Thyroid gland (tissue), 4 donors: Measurements from ENCODE around the gene SCO2. TPM values are rescaled to one million over a fixed set of nuclear protein-coding genes. Genes with fewer than 3 reads are reported as not detected.
A peak's percentile ranks its signal among the peaks of the same experiment; 100 is the strongest.
"Not testable (repeated sequence)": the region's sequence is repeated elsewhere in the genome, so short reads cannot be mapped to it uniquely, and the experiment has no call there.

ENCODE experiments used
- DNase-seq, 2 donors: peaks; one replicate each; pipeline ENCODE4 v3.0.0-alpha.2; 2019
- H3K27ac ChIP-seq, 3 donors: fragments of 200-600 bp; sonication (generic); 1 replicate in 2 of 3; 2 replicates in 1 of 3; pipeline ENCODE4 v1.5.1; 2016 to 2019; ENCODE audit warnings: mild to moderate bottlenecking in 1 of 3, moderate library complexity in 1 of 3
- H3K27me3 ChIP-seq: fragments of 200-600 bp; sonication (generic); one replicate; pipeline ENCODE4 v1.5.1; 2019
- H3K36me3 ChIP-seq, 2 donors: fragments of 200-600 bp; sonication (generic); one replicate each; pipeline ENCODE4 v1.5.1; 2016 to 2019
- H3K4me1 ChIP-seq, 2 donors: fragments of 200-600 bp; sonication (generic); one replicate each; pipeline ENCODE4 v1.5.1; 2017 to 2019
- H3K4me3 ChIP-seq, 3 donors: fragments of 200-600 bp; sonication (generic); replicated peaks in 1 of 3; 1 replicate in 2 of 3; 2 replicates in 1 of 3; pipeline ENCODE4 v1.5.1; 2016; ENCODE audit warnings: mild to moderate bottlenecking in 1 of 3
- H3K9me3 ChIP-seq: fragments of 200-600 bp; sonication (generic); one replicate; pipeline ENCODE4 v1.5.1; 2017
- POLR2A ChIP-seq, 2 donors: fragments of 450-650 bp; IDR thresholded peaks; one replicate each; pipeline ENCODE4 v1.6.1; 2017; ENCODE audit warnings: antibody characterized with exemption in 2 of 2, mild to moderate bottlenecking in 2 of 2, moderate library complexity in 1 of 2
- WGBS, 2 donors: methylation state at CpG; one replicate each; pipeline ENCODE4 v1.1.5; 2017; 5-methylcytosine and 5-hydroxymethylcytosine counted together
- intact Hi-C: fragments of 100-400 bp; cut with DNase I; formaldehyde crosslinking; loops from one replicate; pipeline ENCODE4 v1.15.1; 2023
- total RNA-seq, 4 donors: library from RNA; depleted of rRNA; stranded (reverse); fragments of >200 nt; gene quantifications; one replicate each; pipeline ENCODE4 v1.2.3, GENCODE V29; 2016
- TF ChIP-seq, protein P1 (sequence below), 6 experiments: fragments of 200-600 bp in 3 of 6; fragments of 450-650 bp in 3 of 6; sonication (generic) in 3 of 6; IDR thresholded peaks; one replicate each; pipeline ENCODE4 v1.5.1; 2016 to 2019; ENCODE audit warnings: antibody characterized with exemption in 6 of 6, mild to moderate bottlenecking in 2 of 6, inconsistent platforms in 1 of 6, moderate library complexity in 1 of 6

Gene SCO2
- total RNA-seq, 4 donors from 2014 or later = 2.6 to 5.5 (median 2.9) TPM; not detected in 1

DNA sequence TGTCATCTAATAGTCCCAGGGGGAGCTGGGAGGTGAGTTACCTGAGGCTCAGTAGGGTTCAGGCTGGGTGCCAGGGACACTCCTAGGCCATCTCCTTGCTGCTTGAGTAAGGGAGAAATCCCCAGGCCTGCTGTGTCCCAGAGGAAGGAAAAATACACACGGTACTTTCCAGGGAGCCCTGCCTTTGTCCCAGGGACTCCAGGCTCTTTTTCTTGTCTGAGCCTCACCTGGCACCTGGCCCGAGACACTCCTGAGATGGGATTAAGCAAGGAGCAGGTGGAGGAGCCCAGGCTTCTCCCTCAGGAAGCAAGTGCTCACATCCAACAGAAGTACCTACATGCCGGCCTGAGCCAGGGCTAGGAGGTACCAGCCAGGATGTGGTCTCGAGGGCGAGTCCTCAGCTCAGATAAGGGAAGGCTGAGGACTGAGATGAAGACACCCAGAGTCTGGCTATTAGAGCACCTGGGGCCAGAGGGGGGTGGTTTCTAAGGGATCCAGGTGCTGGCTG, 19.4 kb upstream of the SCO2 start:
- DNase-seq = peak; percentile 64 to 69
- Histone ChIP-seq H3K27ac (peak overlapping the region in 2 of 3 donors; percentile 14 to 76), H3K4me1 (peaks cover 12 to 46% of the 10 kb centered on the region in 2 donors), H3K36me3 (no peaks in the 10 kb centered on the region), H3K4me3 (no peak overlapping the region), H3K27me3 (no peaks in the 10 kb centered on the region), H3K9me3 (no peaks in the 10 kb centered on the region)
- intact Hi-C loops = no loop called here
- 62 to 79% methylated on average over 4 to 5 of the region's 5 CpGs for WGBS, 2 donors
- TF ChIP-seq, protein P1, sequence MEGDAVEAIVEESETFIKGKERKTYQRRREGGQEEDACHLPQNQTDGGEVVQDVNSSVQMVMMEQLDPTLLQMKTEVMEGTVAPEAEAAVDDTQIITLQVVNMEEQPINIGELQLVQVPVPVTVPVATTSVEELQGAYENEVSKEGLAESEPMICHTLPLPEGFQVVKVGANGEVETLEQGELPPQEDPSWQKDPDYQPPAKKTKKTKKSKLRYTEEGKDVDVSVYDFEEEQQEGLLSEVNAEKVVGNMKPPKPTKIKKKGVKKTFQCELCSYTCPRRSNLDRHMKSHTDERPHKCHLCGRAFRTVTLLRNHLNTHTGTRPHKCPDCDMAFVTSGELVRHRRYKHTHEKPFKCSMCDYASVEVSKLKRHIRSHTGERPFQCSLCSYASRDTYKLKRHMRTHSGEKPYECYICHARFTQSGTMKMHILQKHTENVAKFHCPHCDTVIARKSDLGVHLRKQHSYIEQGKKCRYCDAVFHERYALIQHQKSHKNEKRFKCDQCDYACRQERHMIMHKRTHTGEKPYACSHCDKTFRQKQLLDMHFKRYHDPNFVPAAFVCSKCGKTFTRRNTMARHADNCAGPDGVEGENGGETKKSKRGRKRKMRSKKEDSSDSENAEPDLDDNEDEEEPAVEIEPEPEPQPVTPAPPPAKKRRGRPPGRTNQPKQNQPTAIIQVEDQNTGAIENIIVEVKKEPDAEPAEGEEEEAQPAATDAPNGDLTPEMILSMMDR (IDR thresholded peaks at IDR 0.05) = no peak
- TF ChIP-seq POLR2A (IDR thresholded peaks at IDR 0.05) = no peak

DNA sequence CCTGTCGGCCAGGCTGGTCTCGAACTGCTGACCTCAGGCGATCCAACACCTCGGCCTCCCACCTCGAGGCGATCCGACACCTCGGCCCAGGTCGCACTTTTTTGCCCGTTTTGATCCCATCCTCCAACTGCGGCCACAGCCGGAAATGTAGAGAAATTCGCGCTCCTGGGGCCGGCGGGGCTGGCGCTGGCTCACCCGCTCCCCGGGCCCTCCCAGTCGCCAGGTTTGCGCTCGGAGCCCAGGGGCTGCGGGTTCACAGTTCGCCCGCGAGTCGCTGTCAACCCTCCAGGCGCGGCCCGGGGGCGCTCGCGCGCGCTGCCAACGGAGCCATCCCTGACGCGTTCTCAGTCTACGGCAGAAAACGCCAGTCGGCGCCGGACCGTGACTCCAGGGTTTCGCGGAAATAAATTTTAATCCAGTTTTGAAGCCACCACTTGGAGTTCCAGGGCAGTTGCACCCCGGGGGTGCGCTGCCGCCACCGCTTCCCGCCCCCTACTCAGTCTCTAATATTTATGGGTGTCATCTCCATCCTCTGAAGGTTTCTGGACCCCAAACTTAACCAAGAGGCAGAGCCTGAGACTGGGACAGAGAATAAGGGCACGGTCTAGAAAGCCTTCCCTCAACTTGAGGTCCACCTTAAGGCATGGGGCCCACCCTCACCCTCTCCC, 18.8 kb upstream of the SCO2 start:
- Histone ChIP-seq H3K4me3 (peak overlapping the region in 1 of 3 donors; percentile 25), H3K27ac (peak overlapping the region in 2 of 3 donors; percentile 14 to 76), H3K4me1 (peaks cover 13 to 50% of the 10 kb centered on the region in 2 donors), H3K27me3 (no peaks in the 10 kb centered on the region), H3K9me3 (no peaks in the 10 kb centered on the region), H3K36me3 (no peaks in the 10 kb centered on the region)
- peak; percentile 72 to 74 for DNase-seq
- WGBS, 2 donors = 6 to 7% methylated on average over 38 to 39 of the region's 52 CpGs
- intact Hi-C loops = no loop called here
- TF ChIP-seq POLR2A (IDR thresholded peaks at IDR 0.05) = no peak
- TF ChIP-seq, protein P1 (IDR thresholded peaks at IDR 0.05) = peak; percentile 14 to 64 (median 39)

DNA sequence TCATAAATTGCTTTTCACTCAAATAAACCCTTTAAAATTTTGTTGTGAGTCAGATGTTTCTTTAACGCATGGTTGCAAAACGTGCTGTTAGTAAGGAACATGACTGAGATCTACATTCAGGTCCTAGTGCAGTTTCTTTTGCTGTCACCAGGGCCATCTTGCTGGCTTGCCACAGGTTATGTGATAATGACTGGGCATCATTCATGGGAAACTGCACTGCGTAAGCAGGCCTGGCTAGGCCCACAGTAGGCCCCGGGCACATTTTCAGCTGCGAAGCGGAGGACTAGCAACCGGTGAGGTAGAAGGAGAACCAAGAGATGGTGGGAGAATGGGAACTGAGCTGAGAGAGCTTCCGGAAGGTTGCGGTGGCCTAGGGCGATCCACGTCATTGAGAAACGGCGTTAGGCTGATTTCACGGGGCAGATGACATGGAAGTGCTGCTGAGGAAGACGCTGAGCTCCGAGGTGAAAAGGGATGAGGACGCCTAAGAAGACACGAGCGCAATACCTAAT, 17.1 kb upstream of the SCO2 start:
- Histone ChIP-seq H3K27me3 (no peaks in the 10 kb centered on the region), H3K36me3 (no peaks in the 10 kb centered on the region), H3K4me3 (no peak overlapping the region), H3K27ac (no peak overlapping the region), H3K9me3 (no peaks in the 10 kb centered on the region), H3K4me1 (peaks cover 13 to 54% of the 10 kb centered on the region in 2 donors)
- intact Hi-C loops = no loop called here
- no peak for DNase-seq
- WGBS, 2 donors = 88 to 91% methylated on average over 19 of the region's 19 CpGs
- TF ChIP-seq, protein P1 (IDR thresholded peaks at IDR 0.05) = no peak
- TF ChIP-seq POLR2A (IDR thresholded peaks at IDR 0.05) = no peak

DNA sequence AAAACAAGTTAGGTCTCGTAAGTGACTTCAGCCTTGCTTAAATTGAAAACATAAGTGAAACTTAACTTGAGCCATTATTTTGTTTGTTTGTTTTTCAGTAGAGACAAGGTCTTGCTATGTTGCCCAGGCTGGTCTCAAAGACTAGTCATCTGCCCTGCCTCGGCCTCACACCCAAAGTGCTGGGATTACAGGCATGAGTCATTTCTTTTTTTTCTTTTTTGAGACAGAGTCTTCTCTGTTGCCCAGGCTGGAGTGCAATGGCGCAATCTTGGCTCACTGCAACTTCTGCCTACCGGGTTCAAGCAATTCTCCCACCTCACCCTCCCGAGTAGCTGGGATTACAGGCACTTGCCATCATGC, 16.2 kb upstream of the SCO2 start:
- H3K27me3 ChIP-seq, H3K36me3 ChIP-seq, DNase-seq, H3K9me3 ChIP-seq, H3K4me3 ChIP-seq, intact Hi-C loops: not testable (repeated sequence)
- H3K27ac ChIP-seq = peak overlapping the region in 2 of 3 donors; percentile 4 to 55
- WGBS, 2 donors = 64 to 75% methylated on average over 5 of the region's 5 CpGs
- peaks cover 13 to 54% of the 10 kb centered on the region in 2 donors for H3K4me1 ChIP-seq

DNA sequence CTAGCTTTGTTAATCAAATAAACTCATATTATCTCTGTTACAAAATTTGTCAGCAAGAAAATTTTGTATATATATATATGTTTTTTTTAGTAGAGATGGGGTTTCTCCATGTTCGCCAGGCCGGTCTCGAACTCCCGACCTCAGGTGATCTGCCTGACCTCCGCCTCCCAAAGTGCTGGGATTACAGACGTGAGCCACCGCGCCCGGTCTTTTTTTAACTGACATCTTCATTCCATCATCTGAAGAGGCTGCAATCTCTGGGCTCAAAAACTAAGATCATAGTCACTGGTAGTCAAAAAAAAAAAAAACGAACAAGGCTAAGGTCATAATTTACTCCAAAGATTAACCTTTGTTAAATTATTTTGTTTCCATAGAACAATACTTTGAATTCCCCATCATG, 15.0 kb upstream of the SCO2 start:
- DNase-seq = no peak
- H3K27ac ChIP-seq = peak overlapping the region in 2 of 3 donors; percentile 91 to 96
- no peaks in the 10 kb centered on the region for H3K36me3 ChIP-seq
- H3K27me3 ChIP-seq = no peaks in the 10 kb centered on the region
- intact Hi-C loops = no loop called here
- H3K4me3 ChIP-seq = no peak overlapping the region
- peaks cover 13 to 54% of the 10 kb centered on the region in 2 donors for H3K4me1 ChIP-seq
- 82 to 83% methylated on average over 10 of the region's 10 CpGs for WGBS, 2 donors
- H3K9me3 ChIP-seq = no peaks in the 10 kb centered on the region
- TF ChIP-seq, protein P1 (IDR thresholded peaks at IDR 0.05) = no peak
